GM19328 (cell line): ENCODE measurements around the gene RIMBP2.

Experiments used
- ATAC-seq: cut with Tn5 transposase; IDR thresholded peaks from one replicate; pipeline ENCODE4 v1.9.1; 2021; ENCODE audit warnings: mild to moderate bottlenecking, moderate library complexity; ENCODE audit not compliant: unreplicated experiment

The RIMBP2 gene

GRCh38 chr12:130493951-130494350 is 222.1 kb downstream of the RIMBP2 start:
- ATAC-seq: no peak

GRCh38 chr12:130491421-130492357 is 224.4 kb downstream of the RIMBP2 start:
- no peak for ATAC-seq

- ATAC-seq: no peak
These were observed 225.4 kb downstream of the RIMBP2 start for GRCh38 chr12:130490674-130491073.

- ATAC-seq: no peak
These were observed 226.8 kb downstream of the RIMBP2 start for GRCh38 chr12:130489293-130489692.

GRCh38 chr12:130488358-130488710 is 227.8 kb downstream of the RIMBP2 start:
- no peak for ATAC-seq

GRCh38 chr12:130487636-130488357 is 228.3 kb downstream of the RIMBP2 start:
- no peak for ATAC-seq

- no peak for ATAC-seq
These were observed 229.1 kb downstream of the RIMBP2 start for GRCh38 chr12:130486891-130487416.

- ATAC-seq: no peak
These were observed 230.0 kb downstream of the RIMBP2 start for GRCh38 chr12:130486146-130486435.

- ATAC-seq: no peak
These were observed 230.6 kb downstream of the RIMBP2 start for GRCh38 chr12:130485291-130486145.

- ATAC-seq: no peak
These were observed 231.9 kb downstream of the RIMBP2 start for GRCh38 chr12:130484221-130484620.

- ATAC-seq: no peak
These were observed 232.4 kb downstream of the RIMBP2 start for GRCh38 chr12:130483616-130484180.

- ATAC-seq: no peak
These were observed 233.7 kb downstream of the RIMBP2 start for GRCh38 chr12:130482448-130482847.

- no peak for ATAC-seq
These were observed 234.7 kb downstream of the RIMBP2 start for GRCh38 chr12:130481392-130481879.

- ATAC-seq: no peak
These were observed 235.2 kb downstream of the RIMBP2 start for GRCh38 chr12:130480887-130481286.

GRCh38 chr12:130480231-130480630 is 235.9 kb downstream of the RIMBP2 start:
- no peak for ATAC-seq

- no peak for ATAC-seq
These were observed 236.5 kb downstream of the RIMBP2 start for GRCh38 chr12:130479401-130480125.

GRCh38 chr12:130478786-130479185 is 237.3 kb downstream of the RIMBP2 start:
- no peak for ATAC-seq

- ATAC-seq: no peak
These were observed 238.4 kb downstream of the RIMBP2 start for GRCh38 chr12:130477701-130478100.

GRCh38 chr12:130477266-130477665 is 238.8 kb downstream of the RIMBP2 start:
- ATAC-seq: no peak
